SIG-M5 (cell line): Measurements from ENCODE around the gene SLC35F5.
"Not testable (repeated sequence)": the region's sequence is repeated elsewhere in the genome, so short reads cannot be mapped to it uniquely, and the experiment has no call there.

Experiments
- DNase-seq: peaks from one replicate; lab custom pipeline; 2025; lab: John Stamatoyannopoulos, UW

Gene SLC35F5

GRCh38 chr2:113694438-113694837, 62.0 kb downstream of the SLC35F5 start:
- DNase-seq: no peak

GRCh38 chr2:113692698-113693428, 63.6 kb downstream of the SLC35F5 start:
- DNase-seq: no peak

- not testable (repeated sequence) for DNase-seq
Measured at GRCh38 chr2:113690871-113691270, 65.6 kb downstream of the SLC35F5 start.

GRCh38 chr2:113686537-113686936, 69.9 kb downstream of the SLC35F5 start:
- DNase-seq: no peak

- no peak for DNase-seq
Measured at GRCh38 chr2:113685471-113685870, 71.0 kb downstream of the SLC35F5 start.

GRCh38 chr2:113679457-113679856, 77.0 kb downstream of the SLC35F5 start:
- DNase-seq: no peak

GRCh38 chr2:113677330-113677729, 79.1 kb downstream of the SLC35F5 start:
- DNase-seq: no peak

GRCh38 chr2:113676623-113677266, 79.7 kb downstream of the SLC35F5 start:
- DNase-seq: no peak

GRCh38 chr2:113675875-113676274, 80.6 kb downstream of the SLC35F5 start:
- DNase-seq: no peak

- DNase-seq: no peak
Measured at GRCh38 chr2:113672326-113672932, 84.0 kb downstream of the SLC35F5 start.

- DNase-seq: not testable (repeated sequence)
Measured at GRCh38 chr2:113669013-113669412, 87.4 kb downstream of the SLC35F5 start.

GRCh38 chr2:113664761-113665533, 91.5 kb downstream of the SLC35F5 start:
- DNase-seq: not testable (repeated sequence)

GRCh38 chr2:113663285-113664060, 93.0 kb downstream of the SLC35F5 start:
- DNase-seq: not testable (repeated sequence)
